Measurements from ENCODE around the gene FAM237B. TPM values are rescaled to one million over a fixed set of nuclear protein-coding genes. Genes with fewer than 3 reads are reported as not detected.

FAM237B gene
- total RNA-seq, 2 donors from 2014 or later = not detected

DNA sequence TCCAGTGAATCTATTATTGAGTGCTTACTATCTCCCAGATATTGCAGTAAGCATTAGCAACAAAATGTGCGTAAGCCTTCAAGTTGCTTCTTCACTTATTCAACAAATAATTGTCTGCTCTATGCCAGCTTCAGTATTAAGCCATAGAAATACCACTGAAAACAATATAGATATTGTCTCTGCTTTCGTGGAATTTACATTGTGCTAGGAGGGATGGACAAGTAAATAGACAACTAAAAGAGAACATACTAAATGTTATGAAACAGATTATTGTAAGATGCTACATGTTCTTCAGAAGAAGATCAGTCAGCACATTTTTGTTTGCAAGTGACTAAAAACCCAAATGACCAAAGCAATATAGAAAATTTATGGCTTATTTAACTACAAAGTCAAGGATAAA is 48.9 kb downstream of the FAM237B start:
- Histone ChIP-seq H3K9ac (ENCODE audit: low read depth in 2 of 2, low read length in 2 of 2) (no peak overlapping the region), H3K27ac (no peak overlapping the region), H3K4me1 (no peaks in the 10 kb centered on the region), H3K4me3 (no peak overlapping the region), H3K9me3 (no peaks in the 10 kb centered on the region), H3K36me3 (no peaks in the 10 kb centered on the region), H3K27me3 (no peaks in the 10 kb centered on the region)
- DNase-seq = no peak
- TF ChIP-seq, protein P1, sequence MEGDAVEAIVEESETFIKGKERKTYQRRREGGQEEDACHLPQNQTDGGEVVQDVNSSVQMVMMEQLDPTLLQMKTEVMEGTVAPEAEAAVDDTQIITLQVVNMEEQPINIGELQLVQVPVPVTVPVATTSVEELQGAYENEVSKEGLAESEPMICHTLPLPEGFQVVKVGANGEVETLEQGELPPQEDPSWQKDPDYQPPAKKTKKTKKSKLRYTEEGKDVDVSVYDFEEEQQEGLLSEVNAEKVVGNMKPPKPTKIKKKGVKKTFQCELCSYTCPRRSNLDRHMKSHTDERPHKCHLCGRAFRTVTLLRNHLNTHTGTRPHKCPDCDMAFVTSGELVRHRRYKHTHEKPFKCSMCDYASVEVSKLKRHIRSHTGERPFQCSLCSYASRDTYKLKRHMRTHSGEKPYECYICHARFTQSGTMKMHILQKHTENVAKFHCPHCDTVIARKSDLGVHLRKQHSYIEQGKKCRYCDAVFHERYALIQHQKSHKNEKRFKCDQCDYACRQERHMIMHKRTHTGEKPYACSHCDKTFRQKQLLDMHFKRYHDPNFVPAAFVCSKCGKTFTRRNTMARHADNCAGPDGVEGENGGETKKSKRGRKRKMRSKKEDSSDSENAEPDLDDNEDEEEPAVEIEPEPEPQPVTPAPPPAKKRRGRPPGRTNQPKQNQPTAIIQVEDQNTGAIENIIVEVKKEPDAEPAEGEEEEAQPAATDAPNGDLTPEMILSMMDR (IDR thresholded peaks at IDR 0.05) = no peak
- intact Hi-C loops (cut with DNase I) = loop anchor here (5.0 kb wide), 1 partner anchor 120 kb away; the partner anchor contains the start of gene STEAP1

DNA sequence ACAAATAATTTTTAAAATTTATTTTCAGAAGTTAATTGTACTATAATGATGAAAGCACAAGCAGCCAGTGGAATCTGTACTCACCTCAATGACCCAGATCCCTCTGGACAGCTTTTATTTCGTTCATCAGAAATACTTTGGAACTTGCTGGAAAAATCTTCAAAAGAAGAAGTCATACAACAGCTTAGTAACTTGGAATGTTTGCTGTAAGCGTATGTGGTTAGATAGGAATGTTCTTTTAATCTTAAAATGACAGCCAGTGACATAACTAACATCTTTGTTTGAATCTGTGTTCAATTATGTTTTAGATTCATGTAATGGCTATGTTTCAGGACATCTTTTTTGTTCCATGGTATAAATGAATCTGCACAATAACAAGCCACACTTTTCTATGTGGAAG is 49.4 kb downstream of the FAM237B start:
- TF ChIP-seq, protein P1 (IDR thresholded peaks at IDR 0.05) = no peak
- no peaks in the 10 kb centered on the region for H3K36me3 ChIP-seq
- no peaks in the 10 kb centered on the region for H3K9me3 ChIP-seq
- H3K4me1 ChIP-seq = no peaks in the 10 kb centered on the region
- H3K27me3 ChIP-seq = no peaks in the 10 kb centered on the region
- intact Hi-C loops (cut with DNase I) = loop anchor here (5.0 kb wide), 1 partner anchor 119 kb away; the partner anchor contains the start of gene STEAP1
- no peak overlapping the region for H3K4me3 ChIP-seq
- no peak overlapping the region for H3K9ac ChIP-seq (ENCODE audit: low read depth in 2 of 2, low read length in 2 of 2)
- H3K27ac ChIP-seq = no peak overlapping the region
- no peak for DNase-seq

DNA sequence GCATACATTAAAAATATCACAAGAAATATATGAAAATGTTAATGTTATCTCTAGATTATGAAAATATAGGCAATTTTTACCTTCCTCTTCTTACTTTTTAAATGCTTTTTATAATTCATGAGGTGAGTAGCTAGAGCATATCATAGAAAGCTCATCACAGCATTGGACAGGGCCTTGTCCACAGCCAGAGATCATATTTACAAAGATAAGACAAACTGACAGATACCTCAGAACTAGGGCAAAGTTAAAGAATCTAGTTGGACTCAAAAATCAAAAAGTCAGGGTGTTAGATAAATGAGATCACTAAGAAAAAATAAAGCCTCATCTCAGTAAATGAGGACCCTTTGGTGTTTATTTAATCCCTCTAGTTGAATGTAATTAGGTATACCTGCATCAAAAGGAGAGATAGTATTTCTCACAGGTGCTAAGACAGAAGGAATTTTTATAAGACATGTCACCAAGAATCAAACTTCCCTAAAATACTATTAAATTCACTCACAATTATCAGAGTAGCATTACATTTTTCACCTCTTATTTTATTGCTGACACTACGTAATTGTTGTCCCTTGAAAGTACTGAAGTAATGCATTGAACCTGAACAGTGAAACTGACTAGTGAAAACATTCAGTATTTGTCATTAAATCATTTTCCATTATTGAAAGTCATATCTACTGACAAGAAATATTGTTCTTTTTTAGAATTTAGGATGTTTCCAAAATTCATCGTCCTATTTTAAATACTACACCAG is 50.5 kb downstream of the FAM237B start:
- H3K27me3 ChIP-seq = no peaks in the 10 kb centered on the region
- intact Hi-C loops (cut with DNase I) = loop anchor here (5.0 kb wide), 1 partner anchor 118 kb away; the partner anchor contains the start of gene STEAP1
- TF ChIP-seq, protein P1 (IDR thresholded peaks at IDR 0.05) = no peak
- H3K27ac ChIP-seq = no peak overlapping the region
- no peaks in the 10 kb centered on the region for H3K36me3 ChIP-seq
- DNase-seq = no peak
- H3K4me3 ChIP-seq = no peak overlapping the region
- H3K4me1 ChIP-seq = no peaks in the 10 kb centered on the region
- H3K9ac ChIP-seq (ENCODE audit: low read depth in 2 of 2, low read length in 2 of 2) = no peak overlapping the region
- H3K9me3 ChIP-seq = no peaks in the 10 kb centered on the region

DNA sequence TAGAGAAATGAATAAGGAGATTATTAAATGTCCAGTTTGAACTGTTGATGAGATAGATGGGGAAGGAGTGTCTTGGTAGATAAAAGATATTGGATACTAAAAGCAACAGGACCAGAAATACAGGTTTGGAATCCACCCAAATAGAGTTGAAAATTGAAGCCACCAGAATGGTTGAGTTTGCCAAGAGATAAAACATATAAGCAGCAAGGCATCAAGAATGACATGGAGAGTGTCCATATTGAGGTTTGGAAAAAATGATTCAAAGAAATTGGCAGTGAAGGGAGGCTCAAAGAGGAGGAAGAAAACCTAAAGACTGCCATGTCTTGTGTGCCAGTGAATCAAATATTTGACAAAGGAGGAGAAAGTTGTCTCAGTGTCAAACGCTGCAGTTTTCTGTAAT is 51.9 kb downstream of the FAM237B start:
- intact Hi-C loops (cut with DNase I) = loop anchor here (5.0 kb wide), 1 partner anchor 148 kb away; no protein-coding TSS in a partner anchor
- no peak overlapping the region for H3K27ac ChIP-seq
- H3K4me1 ChIP-seq = no peaks in the 10 kb centered on the region
- H3K27me3 ChIP-seq = no peaks in the 10 kb centered on the region
- H3K9ac ChIP-seq (ENCODE audit: low read depth in 2 of 2, low read length in 2 of 2) = no peak overlapping the region
- no peak overlapping the region for H3K4me3 ChIP-seq
- no peak for DNase-seq
- TF ChIP-seq, protein P1 (IDR thresholded peaks at IDR 0.05) = no peak
- H3K36me3 ChIP-seq = no peaks in the 10 kb centered on the region
- no peaks in the 10 kb centered on the region for H3K9me3 ChIP-seq

DNA sequence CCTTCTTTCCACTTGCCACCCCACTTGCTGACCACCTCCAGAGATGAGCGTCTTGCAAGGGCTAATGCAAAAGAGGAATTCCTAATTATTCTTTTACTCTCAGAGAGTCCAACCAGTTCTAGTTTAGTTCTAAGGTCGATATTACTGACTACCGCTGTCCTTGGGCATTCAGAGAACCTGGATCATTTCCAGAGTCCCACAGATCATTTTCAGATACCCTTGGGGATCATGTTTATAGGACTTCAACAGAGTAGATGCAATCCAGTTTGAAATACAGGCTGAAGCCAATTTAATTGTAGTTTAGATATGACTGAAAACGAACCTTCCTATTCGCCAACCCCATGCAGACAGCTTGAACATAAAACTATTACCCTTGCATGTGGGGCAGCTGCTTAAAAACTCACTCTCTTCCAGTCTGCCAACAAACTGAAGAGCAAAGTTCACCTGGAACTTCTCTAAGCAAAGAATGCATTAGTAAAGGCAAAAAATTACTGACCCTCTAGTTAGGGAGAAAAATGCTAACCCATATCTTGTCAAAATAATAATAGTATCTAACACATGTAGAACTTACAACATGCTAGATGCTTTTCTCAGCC is 53.7 kb downstream of the FAM237B start:
- Histone ChIP-seq H3K36me3 (no peaks in the 10 kb centered on the region), H3K27ac (no peak overlapping the region), H3K9ac (ENCODE audit: low read depth in 2 of 2, low read length in 2 of 2) (no peak overlapping the region), H3K4me3 (no peak overlapping the region), H3K27me3 (no peaks in the 10 kb centered on the region), H3K9me3 (no peaks in the 10 kb centered on the region), H3K4me1 (no peaks in the 10 kb centered on the region)
- TF ChIP-seq, protein P1 (IDR thresholded peaks at IDR 0.05) = no peak
- intact Hi-C loops (cut with DNase I) = loop anchor here (5.0 kb wide), 1 partner anchor 150 kb away; no protein-coding TSS in a partner anchor
- no peak for DNase-seq

All from colonic mucosa (tissue), 4 donors.